Mucosa of gallbladder (tissue), 1 donor: ENCODE results near the gene NFATC1. TPM values are rescaled to one million over a fixed set of nuclear protein-coding genes. Genes with fewer than 3 reads are reported as not detected.

Source experiments
- DNase-seq: peaks from one replicate; pipeline ENCODE4 v3.0.0-alpha.2; 2020; ENCODE audit warnings: low spot score
- total RNA-seq: library from RNA; stranded (reverse); gene quantifications from one replicate; pipeline ENCODE4 v1.2.1, GENCODE V29; 2021
- donor health status: DM: no; HTN: no; CAD: no.

The NFATC1 gene
- total RNA-seq, 1 donor from 2014 or later, result 7.4 TPM

GRCh38 chr18:79552696-79553095 is 157.0 kb downstream of the NFATC1 start:
- DNase-seq, result no peak

GRCh38 chr18:79553154-79553553 is 157.4 kb downstream of the NFATC1 start:
- no peak for DNase-seq

GRCh38 chr18:79553696-79554095 is 158.0 kb downstream of the NFATC1 start:
- no peak for DNase-seq

- no peak for DNase-seq
Observed at GRCh38 chr18:79554321-79554720, 158.6 kb downstream of the NFATC1 start.

GRCh38 chr18:79554945-79555645 is 159.4 kb downstream of the NFATC1 start:
- DNase-seq, result no peak

GRCh38 chr18:79555885-79556284 is 160.2 kb downstream of the NFATC1 start:
- DNase-seq, result no peak

- no peak for DNase-seq
Observed at GRCh38 chr18:79556829-79557585, 161.3 kb downstream of the NFATC1 start.

GRCh38 chr18:79558196-79558932 is 162.6 kb downstream of the NFATC1 start:
- DNase-seq, result no peak

- DNase-seq, result no peak
Observed at GRCh38 chr18:79558933-79559416, 163.2 kb downstream of the NFATC1 start.

- DNase-seq, result no peak
Observed at GRCh38 chr18:79559436-79559835, 163.7 kb downstream of the NFATC1 start.

- no peak for DNase-seq
Observed at GRCh38 chr18:79560042-79560860, 164.5 kb downstream of the NFATC1 start.

- no peak for DNase-seq
Observed at GRCh38 chr18:79560861-79561210, 165.1 kb downstream of the NFATC1 start.

- no peak for DNase-seq
Observed at GRCh38 chr18:79563949-79564348, 168.2 kb downstream of the NFATC1 start.

- no peak for DNase-seq
Observed at GRCh38 chr18:79564441-79564840, 168.7 kb downstream of the NFATC1 start.

- no peak for DNase-seq
Observed at GRCh38 chr18:79566771-79567431, 171.2 kb downstream of the NFATC1 start.

GRCh38 chr18:79567481-79568147 is 171.9 kb downstream of the NFATC1 start:
- no peak for DNase-seq

- no peak for DNase-seq
Observed at GRCh38 chr18:79568543-79569205, 172.9 kb downstream of the NFATC1 start.

GRCh38 chr18:79569720-79570119 is 174.0 kb downstream of the NFATC1 start:
- no peak for DNase-seq

- no peak for DNase-seq
Observed at GRCh38 chr18:79570266-79571201, 174.8 kb downstream of the NFATC1 start.
